HCT116 (cell line): ENCODE results near the gene ZBED2. TPM values are rescaled to one million over a fixed set of nuclear protein-coding genes. Genes with fewer than 3 reads are reported as not detected.

Experiments used
- ATAC-seq: fragments of 200-7000 bp; cut with Tn5 transposase; 2 replicates; pipeline ENCODE4 v1.9.1; 2020; ENCODE audit warnings: mild to moderate bottlenecking, moderate library complexity
- BruUV-seq: library from RNA; stranded (reverse); fragments of 400-500 nt; replicated peaks from 2 replicates; lab custom pipeline; 2021; lab: Mats Ljungman, UMichigan
- CTCF ChIA-PET: fragments of 300-600 bp; sonication (Branson Sonifier 250); formaldehyde crosslinking; loops from one replicate; lab custom pipeline; 2021; ENCODE audit warnings: antibody characterized with exemption; lab: Charles Lee
- POLR2A ChIA-PET: fragments of 300-600, 350-600 bp; sonication (Branson Sonifier 250); formaldehyde crosslinking; loops from one replicate; lab custom pipeline; 2021; ENCODE audit warnings: antibody characterized with exemption; lab: Charles Lee
- RAD21 ChIA-PET, 2 experiments: fragments of 300-600 bp; sonication (Branson Sonifier 250); formaldehyde crosslinking; loops; one replicate each; lab custom pipeline; 2023; ENCODE audit warnings: low total read pairs in 2 of 2; ENCODE audit not compliant: uncharacterized antibody in 2 of 2, unreplicated experiment in 2 of 2, low non-redundant PET in 1 of 2; lab: Charles Lee
- DNase-seq: peaks from one replicate; pipeline ENCODE4 v3.0.0-alpha.2; 2010; ENCODE audit warnings: low read depth, low spot score
- H2AFZ ChIP-seq: fragments of 200-600 bp; shearing (Covaris generic), sonication (generic); 2 replicates; pipeline ENCODE4 v1.6.1; 2017; ENCODE audit warnings: low read depth, mixed run types, mixed read lengths, antibody characterized with exemption, low read length; ENCODE audit not compliant: poor library complexity, severe bottlenecking
- H3K27ac ChIP-seq: 2 replicates; pipeline ENCODE4 v1.5.1; 2012; ENCODE audit warnings: low read depth, low read length
- H3K27me3 ChIP-seq: fragments of 200-600 bp; sonication (generic); 2 replicates; pipeline ENCODE4 v1.6.1; 2016; ENCODE audit warnings: mixed run types, low read length, mixed read lengths; ENCODE audit not compliant: insufficient read depth
- H3K36me3 ChIP-seq, 2 experiments: fragments of 200-500 bp in 1 of 2; fragments of 200-600 bp in 1 of 2; sonication (Bioruptor generic) in 1 of 2; sonication (generic) in 1 of 2; 2 replicates each; pipeline versions ENCODE4 v1.5.1 to v1.6.1; 2014 to 2016; ENCODE audit warnings: low read length in 2 of 2, inconsistent platforms in 1 of 2, mixed read lengths in 1 of 2, mixed run types in 1 of 2; ENCODE audit not compliant: insufficient read depth in 2 of 2, control insufficient read depth in 1 of 2
- H3K4me1 ChIP-seq, 2 experiments: fragments of 200-600 bp in 1 of 2; sonication (generic) in 1 of 2; 2 replicates each; pipeline versions ENCODE4 v1.5.1 to v1.6.1; 2012 to 2017; ENCODE audit warnings: low read length in 2 of 2, inconsistent platforms in 1 of 2, mild to moderate bottlenecking in 1 of 2, mixed read lengths in 1 of 2, mixed run types in 1 of 2, moderate library complexity in 1 of 2; ENCODE audit not compliant: insufficient read depth in 2 of 2, control insufficient read depth in 1 of 2
- H3K4me2 ChIP-seq: fragments of 200-600 bp; sonication (generic); 2 replicates; pipeline ENCODE4 v1.6.1; 2017; ENCODE audit warnings: mixed run types, low read length, mixed read lengths
- H3K4me3 ChIP-seq, 2 experiments: fragments of 200-600 bp in 1 of 2; sonication (generic) in 1 of 2; replicated peaks in 1 of 2; 2 replicates each; pipeline ENCODE4 v1.5.1; 2011 to 2016; ENCODE audit warnings: low read length in 2 of 2, control low read depth in 1 of 2, low read depth in 1 of 2, mild to moderate bottlenecking in 1 of 2, mixed read lengths in 1 of 2, mixed run types in 1 of 2
- H3K79me2 ChIP-seq: fragments of 200-600 bp; sonication (generic); 2 replicates; pipeline ENCODE4 v1.6.1; 2017; ENCODE audit warnings: mild to moderate bottlenecking, mixed run types, low read length, moderate library complexity, mixed read lengths; ENCODE audit not compliant: insufficient read depth
- H3K9ac ChIP-seq: fragments of 200-600 bp; sonication (generic); 2 replicates; pipeline ENCODE4 v1.6.1; 2016; ENCODE audit warnings: low read length, mixed read lengths
- H3K9me2 ChIP-seq: fragments of 200-600 bp; sonication (generic), shearing (Covaris generic); 2 replicates; pipeline ENCODE4 v1.6.1; 2017; ENCODE audit warnings: mixed run types, mild to moderate bottlenecking, moderate library complexity; ENCODE audit not compliant: insufficient read depth
- H3K9me3 ChIP-seq, 2 experiments: fragments of 200-500 bp in 1 of 2; fragments of 200-600 bp in 1 of 2; sonication (Bioruptor generic) in 1 of 2; sonication (generic) in 1 of 2; 2 replicates each; pipeline ENCODE4 v1.6.1; 2014 to 2017; ENCODE audit warnings: low read length in 2 of 2, mixed read lengths in 2 of 2, inconsistent platforms in 1 of 2, low read depth in 1 of 2, mild to moderate bottlenecking in 1 of 2, mixed run types in 1 of 2, moderate library complexity in 1 of 2; ENCODE audit not compliant: control insufficient read depth in 1 of 2, insufficient read depth in 1 of 2
- H4K20me1 ChIP-seq: fragments of 200-600 bp; sonication (generic), shearing (Covaris generic); 2 replicates; pipeline ENCODE4 v1.6.1; 2017; ENCODE audit warnings: mixed run types, mild to moderate bottlenecking, moderate library complexity; ENCODE audit not compliant: insufficient read depth
- ATF3 ChIP-seq: IDR thresholded peaks from 2 replicates; pipeline ENCODE4 v1.6.1; 2012
- CBX3 ChIP-seq: IDR thresholded peaks from 2 replicates; pipeline ENCODE4 v1.6.1; 2012; ENCODE audit warnings: low read depth
- CTCF ChIP-seq, 3 experiments: fragments of 200-600 bp in 1 of 3; sonication (generic) in 1 of 3; IDR thresholded peaks in 2 of 3; conservative IDR thresholded peaks in 1 of 3; 2 replicates each; pipeline ENCODE4 v1.5.1; 2012 to 2017; ENCODE audit warnings: low read depth in 2 of 3, low read length in 2 of 3, antibody characterized with exemption in 1 of 3, borderline replicate concordance in 1 of 3, control low read depth in 1 of 3, mild to moderate bottlenecking in 1 of 3, mixed read lengths in 1 of 3, mixed run types in 1 of 3, moderate library complexity in 1 of 3; ENCODE audit not compliant: insufficient read depth in 1 of 3
- EGR1 ChIP-seq: IDR thresholded peaks from 2 replicates; pipeline ENCODE4 v1.6.1; 2012; ENCODE audit warnings: low read depth
- EZH2 ChIP-seq: fragments of 200-600 bp; sonication (generic); IDR thresholded peaks from 2 replicates; pipeline ENCODE4 v1.6.1; 2017; ENCODE audit warnings: antibody characterized with exemption, mixed run types
- FOSL1 ChIP-seq: IDR thresholded peaks from 2 replicates; pipeline ENCODE4 v1.6.1; 2012; ENCODE audit warnings: low read depth
- POLR2A ChIP-seq: IDR thresholded peaks from 2 replicates; pipeline ENCODE4 v1.7.0; 2011; ENCODE audit warnings: borderline replicate concordance; ENCODE audit not compliant: insufficient read depth, insufficient read length; ENCODE audit errors: extremely low read depth
- RAD21 ChIP-seq: IDR thresholded peaks from 2 replicates; pipeline ENCODE4 v1.6.1; 2012; ENCODE audit warnings: low read depth, mild to moderate bottlenecking
- SIN3A ChIP-seq: IDR thresholded peaks from 2 replicates; pipeline ENCODE4 v1.6.1; 2012; ENCODE audit warnings: low read depth
- SP1 ChIP-seq: IDR thresholded peaks from 2 replicates; pipeline ENCODE4 v1.6.1; 2012; ENCODE audit warnings: low read depth
- SRF ChIP-seq: IDR thresholded peaks from 2 replicates; pipeline ENCODE4 v1.6.1; 2012; ENCODE audit warnings: low read depth
- TCF7L2 ChIP-seq: IDR thresholded peaks from 2 replicates; pipeline ENCODE4 v1.7.0; 2011; ENCODE audit warnings: borderline replicate concordance, inconsistent platforms; ENCODE audit not compliant: insufficient read depth, insufficient read length; ENCODE audit errors: extremely low read depth
- YY1 ChIP-seq: IDR thresholded peaks from 2 replicates; pipeline ENCODE4 v1.6.1; 2011; ENCODE audit warnings: low read length, low read depth, moderate library complexity, mild to moderate bottlenecking; ENCODE audit not compliant: insufficient replicate concordance; ENCODE audit errors: extremely low read depth
- ZBTB33 ChIP-seq: IDR thresholded peaks from 2 replicates; pipeline ENCODE4 v1.6.1; 2011; ENCODE audit warnings: mild to moderate bottlenecking, low read length, moderate library complexity; ENCODE audit not compliant: insufficient replicate concordance; ENCODE audit errors: extremely low read depth
- ZFX ChIP-seq: fragments of 450-650 bp; IDR thresholded peaks from 2 replicates; pipeline ENCODE4 v1.6.1; 2017
- ZNF274 ChIP-seq: fragments of 200-500 bp; sonication (Bioruptor generic); IDR thresholded peaks from 2 replicates; pipeline ENCODE4 v1.6.1; 2014; ENCODE audit warnings: mild to moderate bottlenecking, low read depth, low read length, inconsistent platforms
- intact Hi-C: fragments of 100-400 bp; cut with micrococcal nuclease; formaldehyde crosslinking; loops from 2 replicates; pipeline ENCODE4 v1.10.0; 2022
- total RNA-seq: library from RNA; stranded (reverse); gene quantifications from one replicate; pipeline ENCODE4 v1.2.1, GENCODE V29; 2021; ENCODE audit not compliant: unreplicated experiment

The ZBED2 gene
- total RNA-seq, 1 experiment from 2014 or later: 16.1 TPM

GRCh38 chr3:111610189-111610588 is 15.0 kb upstream of the ZBED2 start (continued):
- no peak for TF ChIP-seq CTCF (IDR thresholded peaks at IDR 0.05 in 2 of 3, conservative IDR thresholded peaks at IDR 0.05 in 1 of 3; ENCODE audit: borderline replicate concordance in 1 of 3, insufficient read depth in 1 of 3, low read depth in 2 of 3, low read length in 2 of 3)
- TF ChIP-seq TCF7L2: peak; percentile 99
- no peak for TF ChIP-seq ATF3
- no peak for TF ChIP-seq ZFX
- TF ChIP-seq SRF: 0 out of 2 replicates have a peak, but pooled peaks have one; percentile 26
- peak; percentile 5; the same call in 1 of the 2 replicates for TF ChIP-seq CBX3
- no peak for TF ChIP-seq EGR1
- TF ChIP-seq FOSL1: peak; percentile 38
- no peak for TF ChIP-seq RAD21
- no peak for TF ChIP-seq ZNF274
- TF ChIP-seq EZH2: no peak

- H3K9me3 ChIP-seq: no peaks in the 10 kb centered on the region
- peak overlapping the region; percentile 55 for H3K27ac ChIP-seq
- CTCF ChIA-PET: no interaction called here
- no peaks in the 10 kb centered on the region for H3K79me2 ChIP-seq
- no peak for DNase-seq
- H3K9ac ChIP-seq: peak overlapping the region; percentile 46
- no peaks in the 10 kb centered on the region for H3K36me3 ChIP-seq
- H3K4me3 ChIP-seq: no peak overlapping the region
- H4K20me1 ChIP-seq: no peaks in the 10 kb centered on the region
- H3K27me3 ChIP-seq: no peaks in the 10 kb centered on the region
- peak overlapping the region; percentile 46 for H3K4me2 ChIP-seq
- TF ChIP-seq ZNF274 (no peak), SP1 (no peak), ZBTB33 (no peak), RAD21 (no peak), SIN3A (no peak), ATF3 (no peak), YY1 (no peak), EGR1 (no peak), SRF (no peak), EZH2 (no peak), POLR2A (no peak), ZFX (no peak)
- RAD21 ChIA-PET: no interaction called here
- no peak for ATAC-seq
- BruUV-seq: no TSS peak
- intact Hi-C loops: no loop called here
- peaks cover 6 to 67% of the 10 kb centered on the region in 2 experiments for H3K4me1 ChIP-seq
- POLR2A ChIA-PET: no interaction called here
- no peak overlapping the region for H2AFZ ChIP-seq
- no peaks in the 10 kb centered on the region for H3K9me2 ChIP-seq
These were observed 14.6 kb upstream of the ZBED2 start for GRCh38 chr3:111609700-111610099.
